ENCODE results near the gene CRY2.
"Not testable (repeated sequence)": the region's sequence is repeated elsewhere in the genome, so short reads cannot be mapped to it uniquely, and the experiment has no call there.

CRY2 gene

GRCh38 chr11:45846974-45847910, at the start of gene CRY2:
Gene CRY2 (plus strand): TSS chr11:45847475. CDS start chr11:45847491, 16 bp downstream.
- DNase-seq (ENCODE audit: low read depth), result peak; percentile 91

DNA sequence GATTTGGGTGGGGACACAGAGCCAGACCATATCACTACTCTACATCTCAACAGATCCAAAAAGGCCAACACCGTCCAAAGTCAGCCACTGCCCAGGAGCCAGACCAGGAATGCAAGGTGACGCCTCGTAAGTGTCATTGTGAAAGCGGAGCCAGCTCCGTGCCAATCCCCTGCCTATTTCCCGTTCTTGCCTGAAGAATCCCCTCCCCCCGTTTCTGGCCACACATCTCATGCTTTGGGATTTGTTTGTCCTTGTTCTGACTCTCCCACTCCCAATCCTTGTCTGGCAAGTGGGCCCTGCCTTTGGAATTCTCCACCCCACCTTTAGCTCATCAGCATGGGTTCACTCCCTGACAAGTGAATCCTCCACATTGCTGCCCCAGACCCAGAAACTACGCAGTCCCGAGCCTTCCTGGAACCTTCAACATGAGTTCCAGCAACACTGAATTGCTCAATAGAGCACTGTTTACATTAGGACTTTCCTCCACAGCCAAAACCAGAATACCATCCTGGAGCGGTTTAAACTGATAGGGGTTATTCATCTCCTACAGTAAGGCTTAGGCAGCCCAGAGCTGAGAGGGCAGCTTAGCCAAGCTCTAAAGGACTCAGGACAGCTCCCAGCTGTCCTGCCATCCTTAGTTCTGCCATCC, 48.4 kb upstream of the CRY2 start:
- DNase-seq (ENCODE audit: low read depth), result peak; percentile 92

- DNase-seq (ENCODE audit: low read depth), result no peak
Observed at GRCh38 chr11:45799562-45799961, 47.7 kb upstream of the CRY2 start.

- DNase-seq (ENCODE audit: low read depth), result no peak
Observed at GRCh38 chr11:45800261-45800660, 47.0 kb upstream of the CRY2 start.

GRCh38 chr11:45801723-45802315, 45.5 kb upstream of the CRY2 start:
- peak; percentile 23 for DNase-seq (ENCODE audit: low read depth)

GRCh38 chr11:45802531-45803317, 44.6 kb upstream of the CRY2 start:
- no peak for DNase-seq (ENCODE audit: low read depth)

DNA sequence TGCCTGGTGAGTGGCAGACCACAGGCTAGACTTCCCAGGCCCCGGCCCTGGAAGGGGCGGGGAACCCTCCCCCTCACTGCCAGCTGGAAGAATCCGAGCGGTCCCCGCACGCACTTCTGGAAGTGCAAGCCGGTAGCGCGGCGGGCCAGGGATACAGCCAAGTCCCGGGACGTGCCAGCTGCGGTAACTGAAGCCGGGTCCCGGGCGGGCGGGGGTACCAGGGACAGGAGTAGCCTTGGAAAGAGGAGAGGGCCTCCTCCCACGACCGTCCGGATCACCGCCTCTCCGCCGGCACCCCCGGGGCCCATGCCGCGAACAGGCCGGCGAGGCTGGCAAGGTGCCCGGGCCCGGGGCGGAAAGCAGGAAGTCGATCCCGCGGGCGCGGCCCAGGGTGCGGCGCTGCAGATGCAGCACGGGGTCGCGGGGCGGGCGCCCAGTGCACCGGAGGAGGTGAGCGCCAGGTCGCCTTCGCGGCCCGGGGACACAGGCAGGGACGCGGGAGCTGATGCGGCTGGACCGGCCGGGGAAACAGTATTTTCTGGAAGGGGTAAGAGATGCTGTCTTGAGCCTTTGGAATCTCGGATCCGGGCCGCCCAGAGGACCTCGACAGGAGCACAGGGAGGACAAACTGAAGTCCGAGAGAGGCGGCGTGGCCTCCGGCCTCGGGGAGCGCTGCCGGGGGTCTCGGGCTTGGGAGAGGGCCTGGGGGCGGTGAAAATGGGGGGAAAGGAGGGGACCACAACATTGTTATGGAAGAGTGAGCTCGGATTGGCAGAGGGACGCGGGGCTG, 43.1 kb upstream of the CRY2 start:
- DNase-seq (ENCODE audit: low read depth), result peak; percentile 60

- DNase-seq (ENCODE audit: low read depth), result peak; percentile 90
Observed at GRCh38 chr11:45804761-45805304, 42.4 kb upstream of the CRY2 start, which contains the start of gene SLC35C1. Gene SLC35C1 (plus strand): TSS chr11:45805149. CDS start chr11:45805802, 653 bp downstream.

- DNase-seq (ENCODE audit: low read depth), result peak; percentile 71
Observed at GRCh38 chr11:45805305-45806071, 41.8 kb upstream of the CRY2 start.

DNA sequence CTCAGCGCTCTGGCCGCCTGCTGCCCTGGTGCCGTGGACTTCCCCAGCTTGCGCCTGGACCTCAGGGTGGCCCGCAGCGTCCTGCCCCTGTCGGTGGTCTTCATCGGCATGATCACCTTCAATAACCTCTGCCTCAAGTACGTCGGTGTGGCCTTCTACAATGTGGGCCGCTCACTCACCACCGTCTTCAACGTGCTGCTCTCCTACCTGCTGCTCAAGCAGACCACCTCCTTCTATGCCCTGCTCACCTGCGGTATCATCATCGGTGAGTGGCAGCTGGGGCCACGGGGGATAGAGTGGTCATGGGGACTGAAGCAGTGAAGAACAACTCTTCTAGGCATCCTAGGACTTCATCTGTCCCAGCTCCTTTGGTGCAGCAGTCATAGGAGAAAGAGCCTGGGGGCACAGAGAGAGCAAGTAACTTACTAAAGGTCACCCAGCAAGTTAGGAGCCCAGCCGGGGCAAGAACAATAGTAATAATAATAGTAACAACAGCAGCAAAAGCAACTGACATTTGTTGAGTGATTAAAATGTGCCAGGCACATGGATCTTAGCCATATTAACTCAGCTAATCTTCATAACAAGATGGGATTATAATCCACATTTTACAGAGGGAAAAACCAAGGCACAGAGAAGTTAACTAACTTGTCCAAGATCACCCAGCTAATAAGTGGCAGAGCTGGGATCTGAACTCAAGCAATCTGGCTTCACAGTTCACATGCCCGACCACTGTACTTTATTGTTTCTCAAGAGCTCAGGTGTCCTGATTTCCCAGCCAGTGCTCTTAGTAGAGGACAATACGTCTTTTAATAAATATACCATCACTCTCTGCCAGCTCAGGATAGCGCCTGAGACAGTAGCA, 41.0 kb upstream of the CRY2 start:
- no peak for DNase-seq (ENCODE audit: low read depth)

DNA sequence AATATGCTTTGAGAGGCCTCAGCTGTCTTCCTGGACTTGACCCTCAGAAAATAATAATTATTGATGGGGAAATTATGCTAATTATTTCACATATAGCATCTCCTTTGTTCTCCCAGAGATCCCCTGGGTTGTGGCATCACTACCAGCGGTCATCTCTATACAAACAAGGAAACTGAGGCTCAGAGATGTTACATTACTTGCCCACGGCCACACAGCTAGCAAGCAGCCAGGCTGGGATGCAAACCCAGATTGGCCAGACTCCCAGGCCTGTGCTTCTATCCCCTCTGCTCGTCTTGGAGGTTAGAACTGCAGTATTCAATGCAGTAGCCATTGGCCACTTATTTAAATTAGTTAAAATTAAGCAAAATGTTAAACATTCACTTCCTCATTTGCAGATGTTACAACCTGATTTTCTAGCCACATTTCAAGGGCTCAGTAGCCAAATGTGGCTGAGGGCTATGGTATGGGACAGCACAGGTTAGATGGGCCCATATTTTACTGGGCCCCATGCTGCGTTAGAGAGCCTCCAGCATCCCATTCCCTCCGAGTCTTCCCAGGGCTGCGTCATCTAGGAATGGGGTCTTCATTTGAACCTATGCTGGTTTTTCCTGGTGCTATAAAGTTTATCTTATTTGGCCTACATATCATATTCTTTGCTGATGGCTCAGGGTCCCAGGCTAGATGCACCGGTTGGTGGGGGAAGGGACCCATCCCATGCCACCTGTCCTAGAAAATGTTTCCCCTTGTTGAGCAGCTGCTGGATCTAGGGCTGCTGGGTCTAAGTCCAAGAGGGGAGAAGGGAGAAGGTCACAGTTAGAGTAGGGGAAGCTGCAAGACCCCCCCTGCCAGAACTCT, 40.1 kb upstream of the CRY2 start:
- no peak for DNase-seq (ENCODE audit: low read depth)

- DNase-seq (ENCODE audit: low read depth), result no peak
Observed at GRCh38 chr11:45807792-45808238, 39.5 kb upstream of the CRY2 start.

- DNase-seq (ENCODE audit: low read depth), result not testable (repeated sequence)
Observed at GRCh38 chr11:45808427-45808826, 38.8 kb upstream of the CRY2 start.

- DNase-seq (ENCODE audit: low read depth), result peak; percentile 29
Observed at GRCh38 chr11:45809456-45810395, 37.5 kb upstream of the CRY2 start.

- no peak for DNase-seq (ENCODE audit: low read depth)
Observed at GRCh38 chr11:45810431-45811108, 36.7 kb upstream of the CRY2 start.

DNA sequence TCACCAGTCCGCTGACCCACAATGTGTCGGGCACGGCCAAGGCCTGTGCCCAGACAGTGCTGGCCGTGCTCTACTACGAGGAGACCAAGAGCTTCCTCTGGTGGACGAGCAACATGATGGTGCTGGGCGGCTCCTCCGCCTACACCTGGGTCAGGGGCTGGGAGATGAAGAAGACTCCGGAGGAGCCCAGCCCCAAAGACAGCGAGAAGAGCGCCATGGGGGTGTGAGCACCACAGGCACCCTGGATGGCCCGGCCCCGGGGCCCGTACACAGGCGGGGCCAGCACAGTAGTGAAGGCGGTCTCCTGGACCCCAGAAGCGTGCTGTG, 36.2 kb upstream of the CRY2 start:
- DNase-seq (ENCODE audit: low read depth), result no peak
